C4-2B (cell line): ENCODE data around the gene CHRM2.

ENCODE experiments used
- H3K27ac ChIP-seq: fragments of 450-650 bp; 2 replicates; pipeline ENCODE4 v1.5.1; 2017
- CTCF ChIP-seq: fragments of 450-650 bp; conservative IDR thresholded peaks from 2 replicates; pipeline ENCODE4 v1.5.1; 2017; ENCODE audit warnings: mild to moderate bottlenecking
- ZFX ChIP-seq: fragments of 450-650 bp; IDR thresholded peaks from 2 replicates; pipeline ENCODE4 v1.6.1; 2017

The CHRM2 gene

GRCh38 chr7:136940122-136940521, 71.7 kb downstream of the CHRM2 start:
- TF ChIP-seq CTCF (no peak), ZFX (no peak)
- no peak overlapping the region for H3K27ac ChIP-seq

GRCh38 chr7:136940917-136941316, 72.5 kb downstream of the CHRM2 start:
- TF ChIP-seq CTCF (no peak), ZFX (no peak)
- no peak overlapping the region for H3K27ac ChIP-seq

GRCh38 chr7:136941816-136942215, 73.4 kb downstream of the CHRM2 start:
- H3K27ac ChIP-seq = no peak overlapping the region
- TF ChIP-seq ZFX (no peak), CTCF (no peak)

GRCh38 chr7:136942401-136942800, 73.9 kb downstream of the CHRM2 start:
- no peak for TF ChIP-seq CTCF
- TF ChIP-seq ZFX = no peak
- H3K27ac ChIP-seq = no peak overlapping the region

- no peak for TF ChIP-seq CTCF
- TF ChIP-seq ZFX = no peak
Measured at GRCh38 chr7:136942994-136943393, 74.5 kb downstream of the CHRM2 start.

GRCh38 chr7:136947347-136947746, 78.9 kb downstream of the CHRM2 start:
- H3K27ac ChIP-seq = no peak overlapping the region
- TF ChIP-seq ZFX (no peak), CTCF (no peak)

More at GRCh38 chr7:136942994-136943393, 74.5 kb downstream of the CHRM2 start:
- H3K27ac ChIP-seq = no peak overlapping the region

- TF ChIP-seq ZFX (no peak), CTCF (no peak)
- H3K27ac ChIP-seq = no peak overlapping the region
Measured at GRCh38 chr7:136950331-136950730, 81.9 kb downstream of the CHRM2 start.
